Muscle layer of colon (tissue), 2 donors: Measurements from ENCODE around the gene DYRK1B.

Experiments
- H3K27ac ChIP-seq: one replicate; pipeline ENCODE4 v1.7.0; 2013; ENCODE audit warnings: low read depth, mild to moderate bottlenecking, low read length, moderate library complexity
- H3K27me3 ChIP-seq, 2 donors: one replicate each; pipeline ENCODE4 v1.7.0; 2013; ENCODE audit warnings: low read length in 2 of 2, mild to moderate bottlenecking in 2 of 2; ENCODE audit not compliant: insufficient read depth in 2 of 2, control insufficient read depth in 1 of 2
- H3K36me3 ChIP-seq: one replicate; pipeline ENCODE4 v1.7.0; 2013; ENCODE audit warnings: mild to moderate bottlenecking, low read length; ENCODE audit not compliant: insufficient read depth
- H3K4me1 ChIP-seq: one replicate; pipeline ENCODE4 v1.7.0; 2013; ENCODE audit warnings: mild to moderate bottlenecking, low read length; ENCODE audit not compliant: insufficient read depth
- H3K4me3 ChIP-seq, 2 donors: one replicate each; pipeline ENCODE4 v1.7.0; 2013; ENCODE audit warnings: low read length in 2 of 2, low read depth in 1 of 2, mild to moderate bottlenecking in 1 of 2, moderate library complexity in 1 of 2
- H3K9ac ChIP-seq: one replicate; pipeline ENCODE4 v1.7.0; 2013; ENCODE audit warnings: low read length
- H3K9me3 ChIP-seq: one replicate; pipeline ENCODE4 v1.7.0; 2013; ENCODE audit warnings: mild to moderate bottlenecking, low read length
- donor health status: abdominal sarcoma.
- donor health status: Adenocarcinoma of cecum.

DYRK1B gene

DNA sequence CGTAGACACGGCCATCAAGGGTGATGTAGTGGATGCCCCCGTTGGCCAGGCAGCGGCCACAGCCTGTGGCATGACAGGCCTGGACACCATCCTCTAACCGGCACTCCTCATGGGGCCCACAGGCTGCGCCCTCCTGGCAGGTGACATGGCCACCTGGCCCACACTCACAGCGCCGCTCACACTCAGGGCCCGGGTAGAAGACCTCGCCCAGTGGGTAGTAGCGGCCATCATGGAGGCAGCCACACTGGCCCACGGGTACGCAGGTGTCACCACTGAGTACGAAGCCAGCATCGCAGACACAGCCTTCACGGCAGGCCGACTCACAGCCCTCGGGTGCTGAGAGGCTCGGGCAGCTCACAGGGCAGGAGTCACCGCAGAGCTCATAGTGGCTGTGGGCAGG, 39.4 kb upstream of the DYRK1B start:
- H3K9me3 ChIP-seq = no peaks in the 10 kb centered on the region
- H3K4me1 ChIP-seq = no peaks in the 10 kb centered on the region
- H3K9ac ChIP-seq = no peak overlapping the region
- H3K27ac ChIP-seq = no peak overlapping the region
- no peaks in the 10 kb centered on the region for H3K36me3 ChIP-seq
- H3K4me3 ChIP-seq = no peak overlapping the region
- H3K27me3 ChIP-seq = no peaks in the 10 kb centered on the region

GRCh38 chr19:39871886-39872866, 38.2 kb upstream of the DYRK1B start:
- Histone ChIP-seq H3K9me3 (no peaks in the 10 kb centered on the region), H3K4me3 (no peak overlapping the region), H3K27me3 (no peaks in the 10 kb centered on the region), H3K27ac (no peak overlapping the region), H3K36me3 (no peaks in the 10 kb centered on the region), H3K9ac (no peak overlapping the region), H3K4me1 (no peaks in the 10 kb centered on the region)

GRCh38 chr19:39871362-39871761, 37.4 kb upstream of the DYRK1B start:
- Histone ChIP-seq H3K27ac (no peak overlapping the region), H3K4me1 (no peaks in the 10 kb centered on the region), H3K27me3 (no peaks in the 10 kb centered on the region), H3K9me3 (no peaks in the 10 kb centered on the region), H3K9ac (no peak overlapping the region), H3K36me3 (no peaks in the 10 kb centered on the region), H3K4me3 (no peak overlapping the region)

DNA sequence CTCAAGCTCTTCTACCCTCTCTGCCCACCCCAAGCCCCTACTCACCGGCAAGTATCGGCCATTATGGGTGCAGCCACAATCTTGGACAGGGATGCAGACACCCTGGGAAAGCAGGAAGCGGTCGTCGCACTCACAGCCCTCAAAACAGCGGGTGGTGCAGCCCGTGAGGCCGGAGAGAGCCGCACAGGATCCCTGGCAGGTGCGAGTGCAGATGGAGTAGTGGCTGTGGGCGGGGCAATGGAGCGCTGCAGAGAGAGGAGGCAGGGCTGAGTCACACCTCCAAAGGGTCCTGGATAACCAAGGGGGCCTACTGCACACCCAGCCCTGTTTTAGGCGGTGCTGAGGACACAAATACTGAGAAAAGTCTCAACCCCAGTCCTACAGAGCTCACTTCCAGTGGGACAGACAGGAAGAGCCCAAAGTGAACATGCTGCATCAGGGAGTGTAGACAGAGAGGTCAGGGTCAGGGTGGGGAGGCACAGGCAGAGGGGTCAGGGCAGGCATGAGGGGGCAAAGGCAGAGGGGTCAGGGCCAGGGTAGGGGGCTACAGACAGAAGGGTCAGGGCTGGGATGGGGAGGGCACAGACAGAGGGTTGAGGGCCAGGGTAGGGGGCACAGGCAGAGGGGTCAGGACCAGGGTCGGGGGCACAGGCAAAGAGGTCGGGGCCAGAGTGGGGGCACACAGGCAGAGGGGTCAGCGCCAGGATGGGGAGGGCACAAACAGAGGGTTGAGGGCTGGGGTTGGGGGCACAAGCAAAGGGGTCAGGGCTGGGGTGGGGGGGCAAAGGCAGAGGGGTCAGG, 36.4 kb upstream of the DYRK1B start:
- no peaks in the 10 kb centered on the region for H3K9me3 ChIP-seq
- H3K4me3 ChIP-seq = no peak overlapping the region
- H3K27me3 ChIP-seq = no peaks in the 10 kb centered on the region
- H3K36me3 ChIP-seq = no peaks in the 10 kb centered on the region
- no peak overlapping the region for H3K27ac ChIP-seq
- H3K9ac ChIP-seq = no peak overlapping the region
- no peaks in the 10 kb centered on the region for H3K4me1 ChIP-seq

DNA sequence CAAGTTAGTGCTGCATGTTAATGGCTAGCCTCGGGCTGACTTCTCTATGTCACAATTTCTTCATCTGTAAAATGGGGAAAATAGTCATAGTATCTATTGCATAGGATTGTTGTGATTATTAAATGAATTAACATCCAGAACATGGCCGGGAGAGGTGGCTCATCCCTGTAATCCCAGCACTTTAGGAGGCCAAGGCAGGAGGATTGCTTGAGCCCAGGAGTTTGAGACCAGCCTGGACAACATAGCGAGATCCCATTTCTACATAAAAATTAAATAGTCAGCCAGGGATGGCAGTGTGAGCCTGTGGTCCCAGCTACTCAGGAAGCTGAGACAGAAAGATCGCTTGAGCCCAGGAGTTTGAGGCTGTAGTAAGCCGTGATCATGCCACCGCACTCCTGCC, 34.0 kb upstream of the DYRK1B start:
- H3K27ac ChIP-seq = no peak overlapping the region
- no peaks in the 10 kb centered on the region for H3K9me3 ChIP-seq
- H3K36me3 ChIP-seq = no peaks in the 10 kb centered on the region
- no peak overlapping the region for H3K9ac ChIP-seq
- H3K27me3 ChIP-seq = no peaks in the 10 kb centered on the region
- no peak overlapping the region for H3K4me3 ChIP-seq
- no peaks in the 10 kb centered on the region for H3K4me1 ChIP-seq

DNA sequence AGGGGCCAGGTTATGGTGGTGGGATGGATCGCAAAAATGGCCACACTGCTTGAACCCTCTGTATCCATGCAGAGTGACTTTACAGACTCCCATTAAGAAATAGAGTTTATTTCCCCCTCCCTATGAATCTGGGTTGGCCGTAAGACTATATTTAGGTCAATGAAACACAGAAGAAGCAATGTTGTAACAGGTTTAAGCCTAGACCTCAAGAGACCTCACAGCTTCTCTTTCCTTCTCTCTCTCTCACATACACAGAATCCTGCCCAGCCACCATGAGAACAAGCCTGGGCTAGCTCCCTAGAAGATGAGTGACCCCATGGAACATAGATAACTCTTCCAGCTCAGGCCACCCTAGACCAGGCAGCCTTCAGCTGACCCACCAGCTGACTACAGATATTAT, 33.2 kb upstream of the DYRK1B start:
- no peaks in the 10 kb centered on the region for H3K4me1 ChIP-seq
- no peak overlapping the region for H3K4me3 ChIP-seq
- no peaks in the 10 kb centered on the region for H3K36me3 ChIP-seq
- H3K27ac ChIP-seq = no peak overlapping the region
- no peak overlapping the region for H3K9ac ChIP-seq
- no peaks in the 10 kb centered on the region for H3K27me3 ChIP-seq
- no peaks in the 10 kb centered on the region for H3K9me3 ChIP-seq

DNA sequence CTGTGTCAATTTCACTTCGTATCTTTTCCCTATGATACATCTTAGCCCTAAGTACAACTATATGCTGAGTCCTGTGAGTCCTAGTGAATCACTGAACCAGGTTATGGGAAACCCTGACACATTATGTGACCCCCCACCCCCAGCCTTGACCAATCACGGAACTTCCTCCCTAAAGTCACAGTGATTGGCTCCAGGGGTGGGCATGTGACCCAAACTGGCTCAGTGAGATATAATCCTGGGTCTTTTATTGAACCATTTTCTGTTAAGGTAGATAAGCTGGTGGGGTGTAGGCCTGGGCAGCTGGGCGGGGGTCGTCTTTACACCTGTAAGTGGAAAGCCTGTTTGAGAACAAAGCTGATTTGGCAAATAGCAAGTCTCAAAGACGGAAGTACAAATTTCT, 32.0 kb upstream of the DYRK1B start:
- no peak overlapping the region for H3K9ac ChIP-seq
- no peaks in the 10 kb centered on the region for H3K36me3 ChIP-seq
- H3K27ac ChIP-seq = no peak overlapping the region
- H3K4me3 ChIP-seq = no peak overlapping the region
- H3K4me1 ChIP-seq = no peaks in the 10 kb centered on the region
- H3K9me3 ChIP-seq = no peaks in the 10 kb centered on the region
- H3K27me3 ChIP-seq = no peaks in the 10 kb centered on the region

DNA sequence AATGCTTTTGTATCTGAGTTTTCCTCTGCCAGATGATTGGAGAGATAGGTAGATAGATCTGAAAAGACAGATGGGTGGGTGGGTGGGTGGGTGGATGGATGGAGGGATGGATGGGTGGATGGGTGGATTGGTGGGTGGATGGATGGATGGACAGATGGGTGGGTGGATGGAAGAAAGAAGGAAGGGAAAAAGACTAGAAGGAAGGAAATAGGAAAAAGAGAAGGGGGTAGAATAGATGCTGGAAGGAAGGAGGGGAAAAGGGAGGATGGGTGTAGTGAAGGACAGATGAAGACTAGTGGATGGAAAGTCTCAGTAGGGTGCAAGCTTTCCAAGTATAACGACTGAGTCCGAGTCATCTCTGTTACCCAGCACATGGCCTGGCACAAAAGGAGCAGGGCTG, 31.2 kb upstream of the DYRK1B start:
- Histone ChIP-seq H3K4me3 (no peak overlapping the region), H3K9me3 (no peaks in the 10 kb centered on the region), H3K36me3 (no peaks in the 10 kb centered on the region), H3K27ac (no peak overlapping the region), H3K27me3 (no peaks in the 10 kb centered on the region), H3K4me1 (no peaks in the 10 kb centered on the region), H3K9ac (no peak overlapping the region)

GRCh38 chr19:39864118-39864517, 30.2 kb upstream of the DYRK1B start:
- Histone ChIP-seq H3K4me3 (no peak overlapping the region), H3K4me1 (no peaks in the 10 kb centered on the region), H3K27ac (no peak overlapping the region), H3K9me3 (no peaks in the 10 kb centered on the region), H3K27me3 (no peaks in the 10 kb centered on the region), H3K9ac (no peak overlapping the region), H3K36me3 (no peaks in the 10 kb centered on the region)

DNA sequence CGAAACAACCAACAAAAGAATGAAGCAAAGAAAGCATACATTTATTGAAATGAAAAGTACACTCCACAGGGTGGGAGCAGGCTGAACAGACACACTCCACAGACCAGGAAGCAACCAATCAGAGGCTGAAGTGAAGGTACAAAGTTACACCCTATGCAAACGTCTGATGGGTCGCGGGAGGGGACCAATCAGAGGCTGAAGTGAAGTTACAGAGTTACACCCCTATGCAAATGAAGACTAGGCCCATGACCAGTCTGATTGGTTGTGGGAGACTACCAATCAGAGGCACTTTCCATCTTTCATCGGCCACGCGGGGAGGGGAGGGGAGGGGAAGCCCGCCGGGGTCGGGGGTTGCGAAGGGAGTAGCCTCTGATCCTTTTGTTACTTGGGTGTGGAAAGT, 24.6 kb upstream of the DYRK1B start:
- Histone ChIP-seq H3K27ac (no peak overlapping the region), H3K27me3 (no peaks in the 10 kb centered on the region), H3K4me1 (no peaks in the 10 kb centered on the region), H3K36me3 (no peaks in the 10 kb centered on the region), H3K4me3 (no peak overlapping the region), H3K9ac (no peak overlapping the region), H3K9me3 (no peaks in the 10 kb centered on the region)

DNA sequence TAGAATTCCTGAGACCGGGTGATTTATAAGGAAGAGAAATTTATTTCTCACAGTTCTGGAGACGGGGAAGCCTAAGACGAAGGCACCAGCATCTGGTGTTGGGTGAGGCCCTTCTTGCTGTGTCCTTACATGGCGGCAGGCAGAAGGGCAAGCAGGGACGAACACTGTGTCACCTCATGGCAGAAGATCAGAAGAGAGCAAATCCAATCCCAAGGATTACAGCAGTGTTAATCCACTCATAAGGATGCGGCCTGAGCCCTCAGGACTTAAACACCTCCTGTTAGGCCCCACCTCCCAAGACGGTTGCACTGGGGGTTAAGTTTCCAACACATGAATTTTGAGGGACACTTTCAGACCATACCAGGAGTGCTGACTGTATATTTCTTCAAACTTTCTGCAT, 18.9 kb upstream of the DYRK1B start:
- Histone ChIP-seq H3K4me3 (no peak overlapping the region), H3K9me3 (no peaks in the 10 kb centered on the region), H3K27me3 (no peaks in the 10 kb centered on the region), H3K4me1 (no peaks in the 10 kb centered on the region), H3K27ac (no peak overlapping the region), H3K36me3 (no peaks in the 10 kb centered on the region), H3K9ac (no peak overlapping the region)
